Superior temporal gyrus (tissue), 1 donor: ENCODE results near the gene MACF1.
"Not testable (repeated sequence)": the region's sequence is repeated elsewhere in the genome, so short reads cannot be mapped to it uniquely, and the experiment has no call there.

Experiments
- DNase-seq: peaks from one replicate; pipeline ENCODE4 v3.0.0-alpha.2; 2016; ENCODE audit errors: extremely low spot score

MACF1 gene

GRCh38 chr1:39492118-39493042 lies 287.9 kb downstream of the MACF1 start:
- DNase-seq: not testable (repeated sequence)

- not testable (repeated sequence) for DNase-seq
Measured at GRCh38 chr1:39493043-39493810, 288.7 kb downstream of the MACF1 start.

DNA sequence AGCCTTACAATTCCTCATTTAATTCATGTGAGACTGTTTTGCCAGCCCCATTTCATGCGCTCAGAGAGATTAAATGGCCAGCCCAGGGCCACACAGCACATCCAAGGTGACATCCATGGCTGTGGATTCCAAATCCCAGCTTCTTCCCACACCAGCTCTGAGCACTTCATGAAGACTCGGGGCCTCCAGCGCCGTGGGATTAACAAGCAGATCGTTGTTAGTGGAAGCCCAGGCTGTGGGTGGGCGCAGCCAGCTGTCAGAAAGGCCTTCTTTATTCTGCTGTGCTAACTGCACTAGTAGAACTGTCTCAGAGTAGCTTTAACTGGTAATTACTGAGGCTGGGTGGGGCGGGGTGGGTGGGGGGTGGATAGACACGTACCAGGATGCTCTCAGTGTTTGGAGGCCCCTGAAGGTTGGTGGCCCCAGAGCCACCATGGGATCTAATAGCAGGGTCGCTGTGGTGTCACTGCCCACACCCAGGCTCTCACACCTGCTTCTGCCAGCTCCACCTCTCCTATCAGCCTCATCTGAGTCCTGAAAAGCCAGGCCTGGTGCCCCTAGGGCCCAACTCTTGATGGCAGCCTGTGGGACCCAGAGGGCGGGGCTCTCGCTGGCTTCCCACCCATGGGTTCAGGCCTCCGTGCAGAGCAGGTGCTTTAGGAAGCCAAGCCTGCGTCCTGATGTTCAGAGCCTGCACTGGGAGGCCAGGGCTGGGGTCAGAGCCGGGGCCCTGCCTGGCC lies 290.3 kb downstream of the MACF1 start:
- no peak for DNase-seq

DNA sequence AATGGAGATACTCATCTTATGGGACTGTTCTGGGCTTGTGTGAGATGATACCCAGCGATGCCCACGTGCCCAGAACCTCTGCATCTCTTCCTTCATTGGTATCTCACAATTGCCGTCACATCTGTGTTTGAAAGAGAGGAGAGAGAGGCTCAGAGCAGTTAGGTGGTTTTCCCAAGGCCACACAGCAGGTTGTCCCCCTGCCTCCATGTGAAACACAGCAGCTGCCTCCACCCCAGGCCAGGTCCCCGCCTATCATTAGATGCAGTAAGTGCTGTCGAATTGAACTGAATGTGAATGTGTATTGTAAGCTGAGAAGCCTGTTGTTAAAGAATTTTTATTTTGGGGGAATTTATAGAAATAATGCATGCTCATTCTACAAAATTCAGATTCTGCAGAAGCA lies 292.0 kb downstream of the MACF1 start:
- DNase-seq: not testable (repeated sequence)

DNA sequence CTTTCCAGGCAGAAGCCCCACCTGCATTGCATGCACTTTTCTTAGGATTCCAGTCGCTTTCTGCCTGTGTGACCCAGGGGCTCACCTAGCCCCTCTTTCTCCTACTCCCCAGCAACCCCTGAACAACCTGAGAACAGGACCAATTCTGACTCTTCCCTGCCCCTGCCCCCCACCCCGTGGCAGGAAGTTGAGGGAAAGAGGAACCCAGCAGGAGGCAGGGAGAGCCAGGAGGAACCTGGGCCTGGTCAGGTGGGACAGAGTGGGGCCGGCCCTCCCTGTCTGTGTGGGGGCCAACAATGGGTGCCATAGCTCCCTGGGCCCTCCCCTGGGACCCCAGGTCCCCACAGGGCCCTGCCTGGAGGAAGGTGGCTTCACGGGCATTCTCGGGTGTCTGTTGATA lies 293.1 kb downstream of the MACF1 start:
- DNase-seq: no peak

DNA sequence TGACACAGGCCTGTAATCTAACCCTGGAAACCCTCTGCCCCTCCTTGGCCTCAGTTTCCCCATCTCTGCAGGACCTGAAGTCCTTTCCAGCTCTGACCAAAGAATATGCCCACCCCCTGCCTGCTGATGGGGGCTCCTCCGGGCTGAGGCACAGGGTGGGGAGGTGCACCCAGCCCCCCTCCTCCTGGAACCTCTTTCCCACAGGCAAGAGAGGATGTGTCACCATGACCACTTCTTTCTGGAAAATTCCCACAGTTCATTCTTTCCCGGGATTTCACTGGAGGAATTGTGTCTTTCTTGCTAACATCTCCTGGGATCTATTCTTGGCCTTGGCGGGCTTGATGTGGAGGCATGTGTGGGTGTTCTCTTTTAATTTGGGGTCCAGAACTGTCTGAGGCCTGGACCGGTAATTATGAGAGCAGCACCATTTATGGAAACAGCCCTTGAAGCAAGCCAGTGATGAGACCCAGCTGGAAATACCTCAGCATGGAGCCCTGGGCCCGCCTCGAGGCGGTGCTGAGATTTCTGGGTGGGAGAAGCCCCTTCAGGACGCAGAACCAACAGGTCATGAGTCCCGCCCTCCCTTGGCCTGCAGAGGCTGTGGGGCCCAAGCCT lies 293.7 kb downstream of the MACF1 start:
- DNase-seq: not testable (repeated sequence)

- DNase-seq: not testable (repeated sequence)
Measured at GRCh38 chr1:39498821-39499220, 294.3 kb downstream of the MACF1 start.

DNA sequence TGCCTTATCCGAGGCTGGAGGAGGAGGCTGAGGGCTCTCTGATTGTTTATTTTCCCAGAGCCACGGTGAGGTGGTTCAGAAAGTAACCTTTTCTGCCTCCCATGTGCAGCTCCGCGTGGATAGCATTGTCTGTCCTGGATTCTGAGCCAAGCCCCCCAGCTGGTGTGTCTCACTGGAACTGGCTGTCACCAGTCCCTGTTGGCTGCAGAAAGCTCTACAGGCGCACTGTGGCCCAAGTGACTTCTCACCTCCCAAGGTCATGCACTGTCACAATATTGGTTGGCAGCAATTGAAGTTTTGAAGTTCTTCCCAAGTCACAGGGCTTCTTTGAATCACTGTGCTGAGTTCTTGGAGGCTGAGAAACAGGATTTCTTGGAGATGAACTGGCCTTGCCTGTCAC lies 295.2 kb downstream of the MACF1 start:
- DNase-seq: no peak

- no peak for DNase-seq
Measured at GRCh38 chr1:39500862-39501389, 296.4 kb downstream of the MACF1 start.

DNA sequence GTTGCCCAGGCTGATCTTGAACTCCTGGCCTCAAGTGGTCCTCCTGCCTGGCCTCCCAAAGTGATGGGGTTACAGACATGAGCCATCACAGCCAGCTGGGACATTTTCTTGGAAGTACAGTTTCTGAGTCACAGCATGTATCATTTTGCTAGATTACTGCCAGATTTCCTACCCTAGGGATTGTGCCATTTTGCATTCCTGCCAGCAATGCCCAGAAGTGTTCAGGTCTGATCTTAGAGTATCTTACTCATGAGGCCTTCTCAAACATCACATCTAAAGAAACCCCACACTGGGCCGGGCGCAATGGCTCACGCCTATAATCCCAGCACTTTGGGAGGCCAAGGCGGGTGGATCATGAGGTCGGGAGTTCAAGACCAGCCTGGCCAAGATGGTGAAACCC lies 297.2 kb downstream of the MACF1 start:
- DNase-seq: no peak

DNA sequence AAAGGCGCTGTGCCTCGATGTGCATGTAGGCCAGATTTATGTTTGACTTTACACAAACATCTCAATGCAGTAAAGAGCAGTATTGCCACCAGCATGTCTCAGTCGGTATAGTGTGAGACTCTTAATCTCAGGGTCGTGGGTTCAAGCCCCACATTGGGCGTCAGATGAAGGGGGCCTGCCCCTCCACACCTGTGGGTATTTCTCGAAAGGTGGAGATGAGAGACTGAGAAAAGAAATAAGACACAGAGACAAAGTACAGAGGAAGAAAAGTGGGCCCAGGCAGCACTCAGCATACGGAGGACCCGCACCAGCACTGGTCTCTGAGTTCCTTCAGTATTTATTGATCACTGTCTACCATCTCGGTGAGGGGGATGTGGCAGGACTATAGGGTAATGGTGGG lies 299.9 kb downstream of the MACF1 start:
- not testable (repeated sequence) for DNase-seq

DNA sequence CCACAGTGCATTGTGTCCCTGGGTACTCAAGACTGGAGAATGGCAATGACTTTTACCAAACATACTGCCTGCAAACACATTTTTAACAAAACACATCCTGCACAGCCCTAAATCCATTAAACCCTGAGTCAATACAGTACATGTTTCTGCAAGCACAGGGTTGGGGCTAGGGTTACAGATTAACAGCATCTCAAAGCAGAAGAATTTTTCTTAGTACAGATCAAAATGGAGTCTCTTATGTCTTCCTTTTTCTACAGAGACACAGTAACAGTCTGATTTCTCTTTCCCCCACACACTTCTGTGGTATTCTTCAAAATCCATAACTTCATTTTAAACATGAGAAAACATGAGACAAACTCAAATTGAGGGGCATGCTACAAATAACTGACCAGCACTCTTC lies 300.8 kb downstream of the MACF1 start:
- no peak for DNase-seq

DNA sequence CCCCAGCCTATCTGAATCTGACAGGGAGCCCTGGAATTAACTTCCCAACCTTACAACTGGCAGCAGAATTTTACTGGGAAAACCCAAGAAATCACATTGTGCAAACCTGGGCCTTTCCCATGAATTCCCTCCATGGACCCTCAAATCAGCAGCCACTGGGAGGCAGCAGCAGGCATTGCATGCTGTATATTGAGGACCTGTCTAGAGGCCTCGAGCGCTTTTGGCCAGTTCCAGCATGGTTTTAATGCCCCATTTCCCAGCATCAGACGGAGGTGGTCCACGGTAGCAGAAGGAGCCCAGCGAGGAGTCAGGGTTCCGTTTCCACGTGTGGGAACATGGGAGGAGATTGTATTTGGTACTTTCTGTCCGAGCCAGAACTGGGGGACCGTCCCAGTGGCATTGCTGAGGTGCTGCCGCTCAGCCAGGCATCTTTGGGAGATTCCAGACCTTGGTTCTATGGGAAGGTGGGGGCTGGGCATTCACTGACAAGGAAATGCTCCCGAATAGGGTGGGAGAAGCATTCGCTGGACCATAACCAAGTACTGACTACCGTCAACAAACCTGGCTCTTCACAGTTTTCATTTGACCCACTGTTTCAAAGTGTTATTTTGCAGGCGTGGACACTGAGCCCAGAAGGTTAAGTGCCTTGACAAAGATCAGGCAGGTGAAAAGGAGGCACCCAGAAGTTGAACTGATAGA lies 302.9 kb downstream of the MACF1 start:
- DNase-seq: no peak

- DNase-seq: no peak
Measured at GRCh38 chr1:39508266-39508665, 303.8 kb downstream of the MACF1 start.

DNA sequence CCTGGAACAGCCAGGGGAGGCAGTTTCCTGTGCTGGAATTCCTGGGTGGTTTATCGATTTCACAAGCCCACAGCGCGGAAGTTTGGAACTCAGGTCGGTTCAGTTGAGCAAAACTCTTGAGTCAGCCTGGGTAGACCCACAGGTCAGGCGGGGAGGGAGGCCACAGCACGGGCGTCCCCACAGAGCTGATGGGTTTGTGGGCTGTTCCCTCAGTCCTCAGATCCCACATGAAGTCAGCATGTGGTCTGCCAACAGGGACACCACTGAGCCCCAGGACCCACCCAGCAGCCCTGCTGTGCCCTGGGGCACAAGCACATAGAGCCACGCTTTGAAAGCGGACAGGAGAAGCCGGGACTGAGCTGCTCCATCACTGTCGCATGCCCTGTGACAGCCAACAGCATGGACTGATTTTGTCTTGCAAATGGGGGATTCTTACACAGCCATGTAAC lies 304.4 kb downstream of the MACF1 start:
- no peak for DNase-seq

GRCh38 chr1:39509360-39510009 lies 305.0 kb downstream of the MACF1 start:
- DNase-seq: no peak

GRCh38 chr1:39510570-39511186 lies 306.2 kb downstream of the MACF1 start:
- not testable (repeated sequence) for DNase-seq

DNA sequence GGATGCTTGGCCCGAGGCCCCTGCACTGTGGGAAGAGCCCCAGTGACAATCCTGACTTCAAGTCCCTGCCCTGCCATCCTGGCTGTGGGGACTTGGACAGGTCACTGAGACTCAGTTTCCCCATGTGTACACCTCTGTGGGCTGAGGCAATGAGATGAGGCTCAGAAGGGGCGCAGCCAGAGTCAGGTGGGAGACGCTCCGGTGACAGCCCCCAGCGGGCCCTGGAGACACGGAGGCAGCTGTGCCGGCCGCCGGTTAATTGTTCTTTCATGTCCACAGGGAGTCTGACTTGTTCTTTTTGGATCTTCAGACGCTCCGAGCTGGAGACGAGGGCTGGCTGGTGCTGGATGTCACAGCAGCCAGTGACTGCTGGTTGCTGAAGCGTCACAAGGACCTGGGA lies 307.0 kb downstream of the MACF1 start:
- DNase-seq: not testable (repeated sequence)

- DNase-seq: not testable (repeated sequence)
Measured at GRCh38 chr1:39512234-39512847, 307.8 kb downstream of the MACF1 start.
